Fibroblast of upper back skin (primary cell): ENCODE measurements around the gene RALGAPA1.
A peak's percentile ranks its signal among the peaks of the same experiment; 100 is the strongest.
"Not testable (repeated sequence)": the region's sequence is repeated elsewhere in the genome, so short reads cannot be mapped to it uniquely, and the experiment has no call there.

Experiments
- DNase-seq: peaks from one replicate; pipeline ENCODE4 v3.0.0-alpha.2; 2013

RALGAPA1 gene

GRCh38 chr14:35760143-35760542, 49.0 kb downstream of the RALGAPA1 start:
- no peak for DNase-seq

- DNase-seq = no peak
These were observed 50.5 kb downstream of the RALGAPA1 start for GRCh38 chr14:35758523-35759129.

GRCh38 chr14:35754671-35755070, 54.4 kb downstream of the RALGAPA1 start:
- no peak for DNase-seq

- no peak for DNase-seq
These were observed 56.7 kb downstream of the RALGAPA1 start for GRCh38 chr14:35752380-35752779.

DNA sequence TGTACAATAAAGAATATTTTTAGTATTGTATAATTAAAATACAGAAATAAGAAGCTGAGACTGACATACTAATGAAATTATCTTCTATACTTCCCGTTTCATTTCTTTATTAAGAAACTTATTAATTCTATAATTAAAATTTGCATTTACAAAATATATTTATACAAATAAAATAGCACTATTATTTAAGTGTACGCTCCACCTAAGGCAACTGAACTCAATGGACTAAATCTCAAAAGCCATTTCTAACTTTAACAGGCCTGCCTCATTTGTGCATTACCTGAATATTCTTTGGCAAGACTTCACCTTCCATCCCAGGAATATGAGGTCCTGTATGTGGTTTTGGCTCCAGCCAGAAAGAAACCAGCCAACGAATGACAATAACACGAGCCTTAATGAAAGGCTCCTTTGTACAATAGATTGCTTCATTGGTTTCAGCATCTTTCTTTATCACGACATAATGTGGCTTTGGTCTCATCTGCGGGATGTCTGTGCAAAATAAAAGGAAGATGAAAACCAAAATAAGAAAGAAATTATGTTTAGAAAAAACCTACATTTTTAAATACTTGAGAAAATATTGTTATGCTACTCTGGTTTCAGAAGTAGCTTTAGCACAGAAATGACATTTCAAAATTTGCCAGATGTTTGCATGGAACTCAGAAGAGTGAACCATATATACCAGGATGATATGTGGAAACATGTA, 58.7 kb downstream of the RALGAPA1 start:
- DNase-seq = no peak

DNA sequence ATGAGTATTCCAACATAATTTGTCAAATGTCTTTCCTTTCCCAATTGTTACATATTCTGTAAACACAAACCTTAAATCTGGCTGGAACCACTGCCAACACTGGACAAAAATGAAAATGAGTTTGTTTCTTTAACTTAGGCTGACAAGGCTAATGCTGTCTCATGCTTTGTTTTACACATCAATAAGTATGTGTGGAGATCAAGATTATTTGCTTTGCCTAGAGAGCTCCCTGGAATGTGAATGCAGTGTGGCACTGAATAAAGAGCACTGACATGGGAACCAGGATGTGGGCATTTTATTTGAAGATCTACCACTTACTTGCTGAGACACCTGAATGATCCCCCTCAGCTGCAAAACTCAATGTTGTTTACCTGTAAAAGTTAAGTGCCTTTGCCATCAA, 61.7 kb downstream of the RALGAPA1 start:
- no peak for DNase-seq

DNA sequence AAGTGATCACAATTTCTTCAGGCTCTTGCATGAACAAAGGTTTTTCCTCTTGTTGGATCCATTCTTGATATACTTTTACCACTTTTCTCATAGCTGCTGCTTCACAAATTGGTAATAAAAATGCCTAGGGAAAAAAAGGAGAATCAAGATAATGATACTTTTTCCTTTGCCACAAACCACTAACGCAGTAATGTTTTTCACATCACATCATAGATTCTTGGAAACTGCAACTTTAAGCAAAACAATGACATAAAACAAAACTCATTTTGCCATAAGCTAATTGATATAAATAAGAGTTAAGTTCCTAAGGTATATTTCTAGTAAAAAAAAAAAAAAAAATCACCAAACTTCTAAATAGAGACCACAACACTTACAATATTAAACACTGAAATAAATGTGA, 66.7 kb downstream of the RALGAPA1 start:
- no peak for DNase-seq

- DNase-seq = no peak
These were observed 67.1 kb downstream of the RALGAPA1 start for GRCh38 chr14:35742032-35742371.

DNA sequence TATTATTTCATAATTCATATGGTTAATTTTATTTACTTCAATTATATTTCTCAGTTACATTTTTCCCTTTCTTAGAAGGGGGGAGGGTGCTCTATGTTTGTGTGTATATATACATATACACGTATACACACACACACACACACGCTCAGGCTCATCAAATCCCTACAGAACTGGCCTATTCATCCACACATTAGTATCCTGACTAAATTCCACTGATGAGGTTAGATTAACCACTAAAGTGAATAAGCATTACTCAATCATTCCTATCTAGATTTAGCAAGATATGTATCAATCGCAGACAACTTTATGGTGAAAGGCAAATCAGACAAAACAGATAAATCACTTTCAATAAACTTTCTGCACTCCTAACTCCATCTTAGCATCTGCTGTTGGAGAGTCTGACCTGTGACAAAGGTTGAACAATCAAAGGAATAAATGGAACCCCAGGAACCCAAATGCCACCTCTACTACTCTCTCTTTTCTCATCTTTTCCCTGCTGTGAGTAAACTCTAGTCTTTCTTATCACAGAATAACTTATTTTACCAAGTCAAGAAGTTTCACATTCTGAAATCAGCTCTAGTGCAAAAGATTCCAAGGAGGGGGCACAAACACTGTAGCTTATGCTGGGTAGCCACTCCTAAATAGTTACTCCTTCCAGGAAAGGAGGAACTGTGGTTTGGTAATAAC, 67.6 kb downstream of the RALGAPA1 start:
- peak; percentile 2 for DNase-seq

- DNase-seq = no peak
These were observed 68.9 kb downstream of the RALGAPA1 start for GRCh38 chr14:35740215-35740614.

- not testable (repeated sequence) for DNase-seq
These were observed 73.9 kb downstream of the RALGAPA1 start for GRCh38 chr14:35735163-35735562.

- DNase-seq = not testable (repeated sequence)
These were observed 75.6 kb downstream of the RALGAPA1 start for GRCh38 chr14:35733510-35733909.

GRCh38 chr14:35730871-35731270, 78.2 kb downstream of the RALGAPA1 start:
- DNase-seq = no peak

GRCh38 chr14:35727764-35728163, 81.3 kb downstream of the RALGAPA1 start:
- DNase-seq = no peak

GRCh38 chr14:35725930-35726329, 83.2 kb downstream of the RALGAPA1 start:
- no peak for DNase-seq

DNA sequence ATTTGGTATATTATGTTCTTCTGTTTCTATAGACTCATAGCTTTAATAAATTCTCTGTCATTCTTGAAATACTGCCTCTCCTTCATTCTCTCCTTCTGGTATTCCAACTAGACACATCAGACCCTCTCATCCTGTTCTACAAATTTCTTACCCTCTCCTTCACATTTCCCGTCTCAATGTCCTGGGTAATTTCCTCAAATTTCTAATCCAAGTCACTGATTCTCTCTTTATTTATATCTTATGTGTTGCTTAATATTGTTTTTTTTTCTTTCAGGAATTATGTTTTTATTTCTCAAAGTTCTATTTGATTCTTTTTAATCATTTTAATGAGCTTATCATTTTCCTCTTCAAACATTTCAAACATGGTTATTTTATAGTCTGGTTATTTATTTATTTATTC, 94.0 kb downstream of the RALGAPA1 start:
- no peak for DNase-seq

GRCh38 chr14:35712466-35712865, 96.6 kb downstream of the RALGAPA1 start:
- DNase-seq = no peak

GRCh38 chr14:35708062-35708461, 101.0 kb downstream of the RALGAPA1 start:
- no peak for DNase-seq

DNA sequence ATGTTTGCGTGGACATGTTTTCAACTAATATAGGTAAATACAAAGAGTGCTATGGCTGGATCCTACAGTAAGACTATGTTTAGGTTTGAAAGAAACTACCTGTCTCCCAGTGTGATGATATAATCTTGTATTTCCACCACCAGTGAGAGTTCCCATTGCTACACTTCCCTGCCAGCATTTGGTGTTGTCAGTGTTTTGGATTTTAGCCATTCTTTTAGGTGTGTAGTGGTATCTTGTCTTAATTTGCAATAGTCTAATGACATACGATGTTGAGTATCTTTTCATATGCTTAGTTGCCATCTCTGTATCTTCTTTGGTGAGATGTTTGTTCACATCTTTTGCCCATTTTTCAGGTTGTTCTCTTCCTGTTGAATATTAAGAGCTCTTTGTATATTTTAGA, 103.5 kb downstream of the RALGAPA1 start:
- DNase-seq = no peak

- DNase-seq = no peak
These were observed 104.2 kb downstream of the RALGAPA1 start for GRCh38 chr14:35704793-35705493.

- DNase-seq = no peak
These were observed 107.6 kb downstream of the RALGAPA1 start for GRCh38 chr14:35701531-35701930.

GRCh38 chr14:35699791-35700444, 109.2 kb downstream of the RALGAPA1 start:
- DNase-seq = no peak

DNA sequence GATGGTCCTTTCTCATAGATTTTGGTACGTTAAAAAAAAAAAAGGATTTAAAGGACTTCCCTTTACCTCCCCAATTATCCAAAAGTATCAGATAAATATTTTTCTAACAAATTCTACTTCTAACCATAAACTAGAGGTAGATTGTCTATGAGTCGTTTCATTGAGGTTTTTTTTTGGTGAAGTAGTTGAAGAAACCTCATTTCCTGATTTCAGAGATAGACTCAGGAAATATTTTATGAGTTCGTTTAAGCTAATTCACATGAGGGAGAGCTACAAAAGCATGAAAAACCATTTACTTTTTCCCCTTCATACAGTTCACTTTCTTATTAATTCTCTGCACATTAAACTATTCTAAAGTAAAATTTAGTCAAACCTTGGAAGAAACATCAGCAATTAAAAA, 112.5 kb downstream of the RALGAPA1 start:
- no peak for DNase-seq
